SJSA1 (cell line): Measurements from ENCODE around the gene ALPK3. TPM values are rescaled to one million over a fixed set of nuclear protein-coding genes. Genes with fewer than 3 reads are reported as not detected.

Experiments
- DNase-seq, 2 experiments: peaks; one replicate each; pipeline ENCODE4 v3.0.0-alpha.2; 2015 to 2020; ENCODE audit warnings: low spot score in 2 of 2, low read depth in 1 of 2
- H3K27ac ChIP-seq: fragments of 250-450 bp; sonication (Bioruptor Pico); 2 replicates; pipeline ENCODE4 v1.5.1; 2020; ENCODE audit warnings: mild to moderate bottlenecking, moderate library complexity
- H3K27me3 ChIP-seq: fragments of 250-450 bp; sonication (Bioruptor Pico); replicated peaks from 2 replicates; pipeline ENCODE4 v1.5.1; 2020; ENCODE audit warnings: mild to moderate bottlenecking, moderate library complexity
- H3K36me3 ChIP-seq: fragments of 250-450 bp; sonication (Bioruptor Pico); 2 replicates; pipeline ENCODE4 v1.5.1; 2020; ENCODE audit warnings: mild to moderate bottlenecking
- H3K4me1 ChIP-seq: fragments of 250-450 bp; sonication (Bioruptor Pico); replicated peaks from 2 replicates; pipeline ENCODE4 v1.6.1; 2021; ENCODE audit warnings: mild to moderate bottlenecking
- H3K4me3 ChIP-seq: fragments of 250-450 bp; sonication (Bioruptor Pico); 2 replicates; pipeline ENCODE4 v1.5.1; 2020; ENCODE audit warnings: mild to moderate bottlenecking
- H3K9me3 ChIP-seq: fragments of 250-450 bp; sonication (Bioruptor Pico); replicated peaks from 2 replicates; pipeline ENCODE4 v1.5.1; 2020; ENCODE audit warnings: mild to moderate bottlenecking
- total RNA-seq: library from RNA; depleted of rRNA; stranded (reverse); fragments of >200 nt; shearing (Covaris generic); gene quantifications from 2 replicates; pipeline ENCODE4 v1.2.3, GENCODE V29; 2014

The ALPK3 gene
- total RNA-seq, 1 experiment from 2014 or later, result 0.03 TPM

GRCh38 chr15:84810073-84810840, 6.9 kb upstream of the ALPK3 start:
- no peak overlapping the region for H3K4me3 ChIP-seq
- H3K27me3 ChIP-seq, result no peaks in the 10 kb centered on the region
- no peaks in the 10 kb centered on the region for H3K9me3 ChIP-seq
- H3K27ac ChIP-seq, result no peak overlapping the region
- peaks cover 3% of the 10 kb centered on the region; the same call in 1 of the 2 replicates for H3K36me3 ChIP-seq
- no peak for DNase-seq
- no peaks in the 10 kb centered on the region for H3K4me1 ChIP-seq

- Histone ChIP-seq H3K27ac (no peak overlapping the region), H3K4me1 (no peaks in the 10 kb centered on the region), H3K36me3 (no peaks in the 10 kb centered on the region), H3K4me3 (no peak overlapping the region), H3K27me3 (no peaks in the 10 kb centered on the region), H3K9me3 (no peaks in the 10 kb centered on the region)
- no peak for DNase-seq
These were observed 6.0 kb upstream of the ALPK3 start for GRCh38 chr15:84811151-84811550.

GRCh38 chr15:84811828-84812227, 5.3 kb upstream of the ALPK3 start:
- Histone ChIP-seq H3K9me3 (no peaks in the 10 kb centered on the region), H3K27me3 (no peaks in the 10 kb centered on the region), H3K27ac (no peak overlapping the region), H3K36me3 (no peaks in the 10 kb centered on the region), H3K4me1 (no peaks in the 10 kb centered on the region), H3K4me3 (no peak overlapping the region)
- DNase-seq, result no peak

DNA sequence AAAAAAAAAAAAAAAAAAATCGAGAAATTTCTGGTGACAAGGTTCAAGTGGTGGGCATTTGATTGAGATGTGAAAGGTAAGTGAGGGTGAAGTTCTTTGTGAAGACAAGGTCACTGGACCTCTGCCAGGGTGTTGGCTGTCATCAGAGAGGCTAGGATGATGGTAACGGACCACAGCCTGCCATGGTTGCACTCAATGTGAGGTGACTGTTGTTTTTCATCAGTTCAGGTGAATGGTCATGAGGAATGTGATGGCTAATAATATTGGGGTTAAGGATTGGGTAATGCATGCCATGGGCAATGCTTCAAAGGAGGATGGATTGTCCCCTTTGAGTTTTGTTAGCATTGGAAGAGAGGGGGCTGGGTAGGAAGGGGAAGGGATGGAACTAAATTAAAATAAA, 4.3 kb upstream of the ALPK3 start:
- DNase-seq, result no peak

GRCh38 chr15:84813435-84813834, 3.7 kb upstream of the ALPK3 start:
- Histone ChIP-seq H3K27ac (no peak overlapping the region), H3K36me3 (no peaks in the 10 kb centered on the region), H3K27me3 (no peaks in the 10 kb centered on the region), H3K4me3 (no peak overlapping the region), H3K4me1 (peaks cover 10% of the 10 kb centered on the region), H3K9me3 (no peaks in the 10 kb centered on the region)
- DNase-seq, result no peak

More for the DNA sequence above, 4.3 kb upstream of the ALPK3 start:
- no peaks in the 10 kb centered on the region for H3K36me3 ChIP-seq
- H3K9me3 ChIP-seq, result no peaks in the 10 kb centered on the region
- H3K27ac ChIP-seq, result no peak overlapping the region
- no peaks in the 10 kb centered on the region for H3K27me3 ChIP-seq
- H3K4me3 ChIP-seq, result no peak overlapping the region
- peaks cover 5% of the 10 kb centered on the region for H3K4me1 ChIP-seq

GRCh38 chr15:84813931-84814330, 3.2 kb upstream of the ALPK3 start:
- Histone ChIP-seq H3K4me3 (no peak overlapping the region), H3K36me3 (no peaks in the 10 kb centered on the region), H3K27me3 (no peaks in the 10 kb centered on the region), H3K9me3 (no peaks in the 10 kb centered on the region), H3K27ac (no peak overlapping the region), H3K4me1 (peaks cover 14% of the 10 kb centered on the region)
- no peak for DNase-seq

GRCh38 chr15:84814916-84815315, 2.2 kb upstream of the ALPK3 start:
- peaks cover 14% of the 10 kb centered on the region for H3K4me1 ChIP-seq
- no peaks in the 10 kb centered on the region for H3K36me3 ChIP-seq
- DNase-seq, result no peak
- no peaks in the 10 kb centered on the region for H3K9me3 ChIP-seq
- no peak overlapping the region for H3K4me3 ChIP-seq
- no peaks in the 10 kb centered on the region for H3K27me3 ChIP-seq
- H3K27ac ChIP-seq, result no peak overlapping the region

DNA sequence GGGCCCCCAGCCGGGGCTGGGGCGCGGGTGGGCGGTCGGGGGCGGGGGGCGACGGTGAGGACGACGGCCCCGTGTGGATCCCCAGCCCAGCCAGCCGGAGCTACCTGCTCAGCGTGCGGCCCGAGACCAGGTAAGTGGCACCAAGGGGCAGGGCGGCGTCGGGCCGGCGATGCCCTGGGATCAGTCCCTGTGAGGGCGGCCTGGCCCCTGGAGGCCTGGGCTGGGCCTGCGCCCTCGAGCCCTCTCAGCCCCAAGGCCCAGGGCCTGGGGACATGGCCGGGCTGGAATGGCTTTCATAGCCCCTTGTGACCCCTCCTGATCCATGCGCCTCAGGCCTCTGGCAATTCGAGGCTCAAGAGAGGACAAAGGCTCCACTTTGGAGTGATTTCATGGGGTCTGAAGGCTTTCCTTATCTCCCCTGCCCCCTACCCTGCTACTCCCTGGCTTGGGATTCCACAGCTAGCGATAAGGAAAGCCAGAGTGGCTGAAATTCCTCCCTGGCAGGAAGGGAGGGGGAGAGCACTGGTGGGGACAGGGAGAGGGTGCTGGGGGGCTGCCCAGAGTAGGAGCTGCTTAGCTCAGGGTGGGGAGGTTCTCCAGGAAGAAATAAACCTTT, 418 bp downstream of the ALPK3 start:
- no peak for DNase-seq
- no peak overlapping the region for H3K4me3 ChIP-seq
- H3K4me1 ChIP-seq, result peaks cover 14% of the 10 kb centered on the region
- H3K27ac ChIP-seq, result 0 out of 2 replicates have a peak overlapping the region, but pooled peaks have one; percentile 2
- no peaks in the 10 kb centered on the region for H3K36me3 ChIP-seq
- H3K27me3 ChIP-seq, result no peaks in the 10 kb centered on the region
- no peaks in the 10 kb centered on the region for H3K9me3 ChIP-seq

GRCh38 chr15:84818261-84819131, 1.3 kb downstream of the ALPK3 start:
- no peak overlapping the region for H3K27ac ChIP-seq
- DNase-seq, result peak in 1 of 2 experiments; percentile 50
- H3K4me3 ChIP-seq, result no peak overlapping the region
- no peaks in the 10 kb centered on the region for H3K27me3 ChIP-seq
- H3K9me3 ChIP-seq, result no peaks in the 10 kb centered on the region
- H3K4me1 ChIP-seq, result peaks cover 14% of the 10 kb centered on the region
- no peaks in the 10 kb centered on the region for H3K36me3 ChIP-seq

DNA sequence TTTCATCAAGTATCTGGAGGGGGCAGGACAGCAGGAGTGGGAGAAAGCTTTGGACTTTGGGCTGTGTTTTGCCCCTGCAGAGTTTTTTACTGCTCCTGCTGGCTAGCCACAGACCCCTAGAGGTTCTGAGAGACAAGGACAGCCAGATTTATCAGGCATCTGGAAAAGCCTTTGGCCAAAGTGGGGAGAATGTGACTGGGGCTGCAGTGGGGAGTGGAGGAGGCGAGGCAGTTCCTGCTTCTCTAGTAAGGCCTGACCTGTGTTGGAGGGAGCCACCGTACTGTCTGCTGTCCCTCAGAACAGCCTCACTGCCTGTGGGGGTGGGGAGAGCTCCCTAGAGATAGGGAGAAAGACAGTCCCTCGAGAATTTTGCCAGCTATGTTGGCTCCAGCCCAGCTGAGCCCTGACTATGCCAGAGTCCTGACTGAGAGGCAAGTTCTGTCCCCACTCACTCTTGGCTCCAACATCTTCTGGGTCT, 2.2 kb downstream of the ALPK3 start:
- DNase-seq, result no peak
- H3K4me3 ChIP-seq, result no peak overlapping the region
- no peak overlapping the region for H3K27ac ChIP-seq

DNA sequence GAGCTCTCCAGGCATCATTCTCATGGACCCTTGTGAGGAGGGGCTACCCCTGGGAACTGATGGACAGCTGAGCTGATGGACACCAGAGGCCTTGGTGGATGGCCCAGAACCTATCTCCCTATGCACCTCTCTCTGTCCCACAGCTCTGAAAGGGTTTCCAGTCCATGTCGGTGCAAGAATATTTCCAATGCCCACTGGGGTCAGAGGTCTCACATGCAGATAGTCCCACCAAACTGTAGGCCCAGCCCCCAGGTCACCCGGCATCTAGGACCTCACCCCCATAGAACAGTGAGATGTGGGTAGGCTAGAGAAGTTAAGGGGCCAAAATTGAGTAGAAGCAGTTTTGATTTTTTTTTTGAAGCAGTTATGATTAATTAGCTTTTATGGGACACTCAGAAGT, 2.6 kb downstream of the ALPK3 start:
- H3K27ac ChIP-seq, result no peak overlapping the region
- DNase-seq, result no peak
- H3K4me1 ChIP-seq, result peaks cover 14% of the 10 kb centered on the region
- H3K36me3 ChIP-seq, result no peaks in the 10 kb centered on the region
- H3K4me3 ChIP-seq, result no peak overlapping the region
- H3K27me3 ChIP-seq, result no peaks in the 10 kb centered on the region
- H3K9me3 ChIP-seq, result no peaks in the 10 kb centered on the region

More for the DNA sequence above, 2.2 kb downstream of the ALPK3 start:
- H3K9me3 ChIP-seq, result no peaks in the 10 kb centered on the region
- no peaks in the 10 kb centered on the region for H3K36me3 ChIP-seq
- no peaks in the 10 kb centered on the region for H3K27me3 ChIP-seq
- peaks cover 14% of the 10 kb centered on the region for H3K4me1 ChIP-seq

- Histone ChIP-seq H3K27me3 (no peaks in the 10 kb centered on the region), H3K36me3 (no peaks in the 10 kb centered on the region), H3K4me3 (no peak overlapping the region), H3K9me3 (no peaks in the 10 kb centered on the region), H3K4me1 (peaks cover 14% of the 10 kb centered on the region), H3K27ac (no peak overlapping the region)
- DNase-seq, result no peak
These were observed 4.4 kb downstream of the ALPK3 start for GRCh38 chr15:84821501-84822021.

DNA sequence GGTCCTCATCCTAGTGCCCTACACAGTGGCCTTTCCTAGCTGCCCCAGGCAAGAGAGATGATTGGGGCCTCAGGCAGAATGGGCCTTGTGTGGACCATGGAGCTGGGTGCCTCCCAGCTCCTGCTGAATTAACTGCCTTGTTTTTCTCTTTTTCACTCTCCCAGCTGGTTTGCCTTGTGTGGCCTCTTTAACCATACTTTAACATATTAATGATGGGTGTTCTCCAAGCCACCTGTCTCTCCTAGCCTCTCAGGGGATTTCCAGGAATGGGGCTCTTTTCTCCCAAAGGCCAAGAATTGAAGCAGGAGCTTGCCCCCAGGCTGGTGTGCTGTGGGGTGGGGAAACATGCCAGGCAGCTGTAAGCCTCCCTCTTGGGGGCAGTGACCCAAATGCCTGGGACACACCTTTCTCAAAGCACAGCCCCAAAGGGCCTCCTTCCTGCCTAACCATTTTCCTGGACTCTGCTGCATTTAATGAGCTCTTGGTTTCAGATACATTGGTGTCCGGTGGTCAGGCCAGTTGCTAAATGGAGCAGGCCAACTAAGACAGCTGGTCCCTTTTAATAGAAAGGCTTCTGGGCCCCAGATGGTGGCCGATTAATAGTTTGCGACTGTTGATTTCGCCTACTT, 5.6 kb downstream of the ALPK3 start:
- Histone ChIP-seq H3K4me3 (no peak overlapping the region), H3K36me3 (no peaks in the 10 kb centered on the region), H3K9me3 (no peaks in the 10 kb centered on the region), H3K27ac (no peak overlapping the region), H3K4me1 (peaks cover 11% of the 10 kb centered on the region), H3K27me3 (no peaks in the 10 kb centered on the region)
- no peak for DNase-seq
